ENCODE results near the gene DENND2A.

DNA sequence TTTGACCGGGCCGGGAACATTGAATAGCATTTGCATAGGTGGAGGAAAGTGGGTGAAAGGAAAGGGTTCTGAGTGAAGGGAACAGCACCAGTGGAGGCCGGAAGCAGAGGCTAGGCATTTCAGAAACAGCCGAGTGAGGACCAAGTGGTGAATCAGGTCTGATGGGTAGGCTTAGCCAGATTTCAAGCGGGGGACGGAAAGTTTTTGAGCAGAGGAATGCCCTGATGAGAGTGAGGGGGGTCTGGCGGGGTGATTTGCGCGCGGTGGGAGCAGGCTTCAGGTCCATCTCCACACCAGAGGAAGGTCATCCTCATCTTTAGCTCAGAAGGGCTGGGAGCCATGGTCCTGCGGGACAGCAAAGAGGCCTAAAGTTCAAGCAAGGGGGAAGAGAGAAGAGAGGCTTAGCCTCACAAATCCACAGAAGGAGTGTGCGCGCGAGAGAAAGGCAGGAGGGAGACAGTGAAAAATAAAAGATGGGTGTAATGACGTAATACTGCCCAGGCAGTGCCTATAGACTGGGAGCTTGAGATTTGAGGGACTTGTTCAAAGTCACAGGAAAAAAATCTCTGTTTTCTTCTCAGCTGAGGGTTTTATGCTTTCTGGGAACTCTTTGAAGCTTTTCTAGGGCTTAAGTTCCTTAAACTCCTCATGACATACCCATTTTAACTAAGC lies 1.0 kb upstream of the DENND2A start:
- TF ChIP-seq, protein P1, sequence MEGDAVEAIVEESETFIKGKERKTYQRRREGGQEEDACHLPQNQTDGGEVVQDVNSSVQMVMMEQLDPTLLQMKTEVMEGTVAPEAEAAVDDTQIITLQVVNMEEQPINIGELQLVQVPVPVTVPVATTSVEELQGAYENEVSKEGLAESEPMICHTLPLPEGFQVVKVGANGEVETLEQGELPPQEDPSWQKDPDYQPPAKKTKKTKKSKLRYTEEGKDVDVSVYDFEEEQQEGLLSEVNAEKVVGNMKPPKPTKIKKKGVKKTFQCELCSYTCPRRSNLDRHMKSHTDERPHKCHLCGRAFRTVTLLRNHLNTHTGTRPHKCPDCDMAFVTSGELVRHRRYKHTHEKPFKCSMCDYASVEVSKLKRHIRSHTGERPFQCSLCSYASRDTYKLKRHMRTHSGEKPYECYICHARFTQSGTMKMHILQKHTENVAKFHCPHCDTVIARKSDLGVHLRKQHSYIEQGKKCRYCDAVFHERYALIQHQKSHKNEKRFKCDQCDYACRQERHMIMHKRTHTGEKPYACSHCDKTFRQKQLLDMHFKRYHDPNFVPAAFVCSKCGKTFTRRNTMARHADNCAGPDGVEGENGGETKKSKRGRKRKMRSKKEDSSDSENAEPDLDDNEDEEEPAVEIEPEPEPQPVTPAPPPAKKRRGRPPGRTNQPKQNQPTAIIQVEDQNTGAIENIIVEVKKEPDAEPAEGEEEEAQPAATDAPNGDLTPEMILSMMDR (IDR thresholded peaks at IDR 0.05; ENCODE audit: low read depth, low read length) = no peak
- TF ChIP-seq POLR2A (IDR thresholded peaks at IDR 0.05; ENCODE audit: extremely low read depth, insufficient read length) = no peak

Measured in NB4 (cell line).